Trophoblast cell (in vitro differentiated cells and primary cell): ENCODE results near the gene CAPN10.

Experiments used
- DNase-seq, 2 donors: peaks; one replicate each; pipeline ENCODE4 v3.0.0-alpha.2; 2016
- H2AFZ ChIP-seq: 2 replicates; pipeline ENCODE4 v1.6.1; 2013; ENCODE audit warnings: low read length, moderate library complexity, mild to moderate bottlenecking; ENCODE audit not compliant: insufficient read depth, poor library complexity
- H2AK5ac ChIP-seq: 2 replicates; pipeline ENCODE4 v1.6.1; 2013; ENCODE audit warnings: mild to moderate bottlenecking, low read length
- H2BK120ac ChIP-seq: 2 replicates; pipeline ENCODE4 v1.6.1; 2013; ENCODE audit warnings: low read length, mild to moderate bottlenecking, moderate library complexity; ENCODE audit not compliant: insufficient read depth, poor library complexity
- H2BK12ac ChIP-seq: 2 replicates; pipeline ENCODE4 v1.6.1; 2013; ENCODE audit warnings: mild to moderate bottlenecking, low read length, moderate library complexity
- H2BK5ac ChIP-seq: 2 replicates; pipeline ENCODE4 v1.6.1; 2013; ENCODE audit warnings: low read length, low read depth, moderate library complexity, mild to moderate bottlenecking; ENCODE audit not compliant: poor library complexity
- H3K14ac ChIP-seq: 2 replicates; pipeline ENCODE4 v1.6.1; 2013; ENCODE audit warnings: mild to moderate bottlenecking, low read length
- H3K18ac ChIP-seq: 2 replicates; pipeline ENCODE4 v1.6.1; 2013; ENCODE audit warnings: mild to moderate bottlenecking, low read length
- H3K23ac ChIP-seq: 2 replicates; pipeline ENCODE4 v1.6.1; 2013; ENCODE audit warnings: low read length
- H3K27ac ChIP-seq: 2 replicates; pipeline ENCODE4 v1.5.1; 2013; ENCODE audit warnings: low read depth, mild to moderate bottlenecking, inconsistent platforms, low read length, moderate library complexity
- H3K27me3 ChIP-seq: 2 replicates; pipeline ENCODE4 v1.6.1; 2013; ENCODE audit warnings: inconsistent platforms, mild to moderate bottlenecking, low read length, moderate library complexity; ENCODE audit not compliant: insufficient read depth
- H3K36me3 ChIP-seq, 2 experiments: 1 replicate in 1 of 2; 2 replicates in 1 of 2; pipeline ENCODE4 v1.6.1; 2013; ENCODE audit warnings: low read length in 2 of 2, mild to moderate bottlenecking in 2 of 2, moderate library complexity in 1 of 2; ENCODE audit not compliant: insufficient read depth in 2 of 2, control insufficient read depth in 1 of 2
- H3K4ac ChIP-seq: 2 replicates; pipeline ENCODE4 v1.6.1; 2013; ENCODE audit warnings: low read depth, mild to moderate bottlenecking, low read length, moderate library complexity
- H3K4me1 ChIP-seq, 2 experiments: 1 replicate in 1 of 2; 2 replicates in 1 of 2; pipeline ENCODE4 v1.6.1; 2013; ENCODE audit warnings: low read length in 2 of 2, mild to moderate bottlenecking in 2 of 2, moderate library complexity in 1 of 2; ENCODE audit not compliant: insufficient read depth in 2 of 2, control insufficient read depth in 1 of 2
- H3K4me2 ChIP-seq: 2 replicates; pipeline ENCODE4 v1.6.1; 2013; ENCODE audit warnings: inconsistent platforms, mild to moderate bottlenecking, low read length, moderate library complexity
- H3K4me3 ChIP-seq: 2 replicates; pipeline ENCODE4 v1.5.1; 2013; ENCODE audit warnings: mild to moderate bottlenecking, low read depth, low read length, inconsistent platforms
- H3K79me1 ChIP-seq: one replicate; pipeline ENCODE4 v1.6.1; 2013; ENCODE audit warnings: low read length
- H3K79me2 ChIP-seq: 2 replicates; pipeline ENCODE4 v1.6.1; 2013; ENCODE audit warnings: low read length, mild to moderate bottlenecking; ENCODE audit not compliant: control insufficient read depth, insufficient read depth, poor library complexity
- H3K9ac ChIP-seq: 2 replicates; pipeline ENCODE4 v1.6.1; 2013; ENCODE audit warnings: mild to moderate bottlenecking, low read length
- H3K9me3 ChIP-seq: 2 replicates; pipeline ENCODE4 v1.6.1; 2013; ENCODE audit warnings: low read depth, mild to moderate bottlenecking, control low read depth, inconsistent platforms, low read length; ENCODE audit not compliant: insufficient read depth
- H4K12ac ChIP-seq: 2 replicates; pipeline ENCODE4 v1.6.1; 2013; ENCODE audit warnings: low read depth, mild to moderate bottlenecking, low read length, moderate library complexity
- H4K8ac ChIP-seq: 2 replicates; pipeline ENCODE4 v1.6.1; 2013; ENCODE audit warnings: low read depth, mild to moderate bottlenecking, low read length, moderate library complexity
- H4K91ac ChIP-seq: one replicate; pipeline ENCODE4 v1.6.1; 2013; ENCODE audit warnings: low read depth, mild to moderate bottlenecking, low read length, moderate library complexity
- WGBS: extraction: QIAGEN DNeasy Blood & Tissue Kit; methylation state at CpG from one replicate; pipeline ENCODE4 v1.1.7; 2013; ENCODE audit warnings: missing lambda C conversion rate; ENCODE audit not compliant: insufficient read length, insufficient coverage; ENCODE audit errors: extremely low coverage; 5-methylcytosine and 5-hydroxymethylcytosine counted together

The CAPN10 gene

DNA sequence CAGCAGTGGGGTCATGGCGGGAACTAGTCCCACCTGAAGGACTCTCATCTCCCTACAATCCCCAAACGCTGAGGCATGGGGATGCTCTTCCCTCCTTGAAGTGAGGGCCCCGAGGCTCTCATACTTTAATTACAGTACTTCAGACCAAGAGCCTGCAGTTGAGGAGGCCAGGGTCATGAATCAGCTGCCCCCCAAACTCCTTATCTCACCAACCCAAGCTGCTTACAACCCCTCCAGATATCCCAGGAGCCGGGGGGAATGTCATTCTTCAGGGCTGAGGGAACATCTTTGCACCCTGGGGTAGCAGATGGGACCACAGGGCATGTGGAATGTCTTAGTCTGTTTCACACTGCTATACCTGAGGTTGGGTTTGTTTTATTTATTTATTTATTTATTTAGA is 2.8 kb upstream of the CAPN10 start:
- no peak overlapping the region for H3K9ac ChIP-seq
- no peak overlapping the region for H3K4ac ChIP-seq
- H4K91ac ChIP-seq, result no peak overlapping the region
- H3K14ac ChIP-seq, result no peak overlapping the region
- no peak overlapping the region for H3K4me2 ChIP-seq
- H3K18ac ChIP-seq, result no peak overlapping the region
- DNase-seq, result no peak
- H3K36me3 ChIP-seq, result peaks cover 4% of the 10 kb centered on the region in 2 experiments
- no peak overlapping the region for H3K27ac ChIP-seq
- H3K23ac ChIP-seq, result no peak overlapping the region
- WGBS, result no CpG with 5 or more reads among the region's 4 CpGs
- peaks cover 7% of the 10 kb centered on the region for H3K79me1 ChIP-seq
- no peak overlapping the region for H4K8ac ChIP-seq
- H2AFZ ChIP-seq, result no peak overlapping the region
- no peak overlapping the region for H2BK5ac ChIP-seq
- peaks cover 31 to 36% of the 10 kb centered on the region in 2 experiments for H3K4me1 ChIP-seq
- no peaks in the 10 kb centered on the region for H3K27me3 ChIP-seq
- peaks cover 15% of the 10 kb centered on the region for H3K79me2 ChIP-seq
- H2BK120ac ChIP-seq, result no peak overlapping the region
- no peak overlapping the region for H2AK5ac ChIP-seq
- no peak overlapping the region for H4K12ac ChIP-seq
- H3K9me3 ChIP-seq, result peaks cover 1% of the 10 kb centered on the region
- no peak overlapping the region for H3K4me3 ChIP-seq
- no peak overlapping the region for H2BK12ac ChIP-seq

GRCh38 chr2:240584486-240585031 is 2.0 kb upstream of the CAPN10 start:
- H3K18ac ChIP-seq, result no peak overlapping the region
- H2BK5ac ChIP-seq, result no peak overlapping the region
- no peak overlapping the region for H2AK5ac ChIP-seq
- H2BK120ac ChIP-seq, result no peak overlapping the region
- H2AFZ ChIP-seq, result no peak overlapping the region
- no peak overlapping the region for H4K12ac ChIP-seq
- H3K79me2 ChIP-seq, result peaks cover 15% of the 10 kb centered on the region
- H3K9ac ChIP-seq, result no peak overlapping the region
- no peak overlapping the region for H3K4me2 ChIP-seq
- peaks cover 28 to 36% of the 10 kb centered on the region in 2 experiments for H3K4me1 ChIP-seq
- H3K23ac ChIP-seq, result no peak overlapping the region
- WGBS, result no CpG with 5 or more reads among the region's 4 CpGs
- peak overlapping the region; percentile 25 for H3K4ac ChIP-seq
- peaks cover 1% of the 10 kb centered on the region for H3K9me3 ChIP-seq
- no peak overlapping the region for H4K91ac ChIP-seq
- DNase-seq, result peak in 1 of 2 donors; percentile 7
- no peak overlapping the region for H3K4me3 ChIP-seq
- H3K79me1 ChIP-seq, result peaks cover 7% of the 10 kb centered on the region
- no peak overlapping the region for H3K27ac ChIP-seq
- no peaks in the 10 kb centered on the region for H3K27me3 ChIP-seq
- no peak overlapping the region for H4K8ac ChIP-seq
- H3K14ac ChIP-seq, result no peak overlapping the region
- no peak overlapping the region for H2BK12ac ChIP-seq
- peaks cover 8% of the 10 kb centered on the region in 2 experiments for H3K36me3 ChIP-seq

- Histone ChIP-seq H2AK5ac (no peak overlapping the region), H3K4ac (peak overlapping the region; percentile 84), H3K23ac (no peak overlapping the region), H4K91ac (no peak overlapping the region), H3K4me1 (peaks cover 24 to 32% of the 10 kb centered on the region in 2 experiments), H2BK5ac (no peak overlapping the region), H3K9ac (no peak overlapping the region), H2BK120ac (no peak overlapping the region), H3K4me2 (peak overlapping the region; percentile 90), H3K27ac (no peak overlapping the region), H3K14ac (no peak overlapping the region), H3K79me1 (peaks cover 7% of the 10 kb centered on the region), H3K27me3 (no peaks in the 10 kb centered on the region), H2AFZ (no peak overlapping the region), H3K4me3 (no peak overlapping the region), H3K36me3 (peaks cover 10 to 13% of the 10 kb centered on the region in 2 experiments), H4K12ac (peak overlapping the region; percentile 8), H2BK12ac (no peak overlapping the region), H3K79me2 (peaks cover 15% of the 10 kb centered on the region), H4K8ac (peak overlapping the region; percentile 98), H3K9me3 (peaks cover 1% of the 10 kb centered on the region), H3K18ac (no peak overlapping the region)
- DNase-seq, result no peak
- no CpG with 5 or more reads among the region's 6 CpGs for WGBS
Measured at GRCh38 chr2:240585101-240585500, 1.4 kb upstream of the CAPN10 start.

GRCh38 chr2:240585681-240586197 is 795 bp upstream of the CAPN10 start:
- Histone ChIP-seq H3K4me3 (peak overlapping the region; percentile 93), H2AK5ac (peak overlapping the region; percentile 70), H3K23ac (no peak overlapping the region), H3K14ac (peak overlapping the region; percentile 62), H3K4me1 (peaks cover 18 to 27% of the 10 kb centered on the region in 2 experiments), H4K12ac (peak overlapping the region; percentile 70), H3K79me1 (peaks cover 7% of the 10 kb centered on the region), H3K9me3 (peaks cover 1% of the 10 kb centered on the region), H3K36me3 (peaks cover 16 to 18% of the 10 kb centered on the region in 2 experiments), H3K4me2 (peak overlapping the region; percentile 90), H4K8ac (peak overlapping the region; percentile 98), H2AFZ (peak overlapping the region; percentile 99), H3K27me3 (no peaks in the 10 kb centered on the region), H3K27ac (no peak overlapping the region), H2BK120ac (peak overlapping the region; percentile 55), H2BK5ac (peak overlapping the region; percentile 7), H3K18ac (peak overlapping the region; percentile 57), H2BK12ac (no peak overlapping the region), H3K79me2 (peaks cover 15% of the 10 kb centered on the region), H3K4ac (peak overlapping the region; percentile 84), H3K9ac (peak overlapping the region; percentile 92), H4K91ac (peak overlapping the region; percentile 83)
- no peak for DNase-seq
- WGBS, result no CpG with 5 or more reads among the region's 20 CpGs
